Measurements from ENCODE around the gene DUSP7. TPM values are rescaled to one million over a fixed set of nuclear protein-coding genes. Genes with fewer than 3 reads are reported as not detected.

The DUSP7 gene
- total and polyA plus RNA-seq, 2 donors (not counting 3 experiments of a cell fraction or from before 2014, with no cell fraction given), result 29.2 to 37.7 TPM

- Histone ChIP-seq H3K4me2 (ENCODE audit: insufficient read depth, low read length) (peak overlapping the region; percentile 5), H3K4me1 (ENCODE audit: control insufficient read depth, extremely low read depth, insufficient read depth, low read length) (peaks cover 28% of the 10 kb centered on the region), H3K36me3 (ENCODE audit: control insufficient read depth in 2 of 2, extremely low read depth in 1 of 2, insufficient read depth in 2 of 2, low read length in 2 of 2) (peaks cover 0 to 16% of the 10 kb centered on the region in 2 experiments), H3K27me3 (ENCODE audit: control insufficient read depth in 2 of 2, insufficient read depth in 2 of 2, low read length in 2 of 2) (no peaks in the 10 kb centered on the region), H3K9me1 (replicated peaks; ENCODE audit: control insufficient read depth, extremely low read depth, insufficient read depth, low read length) (no peaks in the 10 kb centered on the region), H3K4me3 (replicated peaks in 1 of 3; ENCODE audit: insufficient read depth in 1 of 3, low read depth in 1 of 3, low read length in 3 of 3) (no peak overlapping the region), H4K20me1 (replicated peaks; ENCODE audit: control insufficient read depth, extremely low read depth, insufficient read depth, low read length) (no peaks in the 10 kb centered on the region), H3K79me2 (ENCODE audit: control insufficient read depth, insufficient read depth, low read length) (peaks cover 6% of the 10 kb centered on the region), H3K27ac (ENCODE audit: insufficient read depth, low read depth, low read length) (peak overlapping the region; percentile 86), H3K9ac (replicated peaks; ENCODE audit: extremely low read depth, insufficient read depth, low read length) (peak overlapping the region; percentile 74), H2AFZ (ENCODE audit: low read depth, low read length) (no peak overlapping the region), H3K9me3 (replicated peaks; ENCODE audit: control insufficient read depth, insufficient read depth, low read length) (no peaks in the 10 kb centered on the region)
- intact Hi-C loops (cut with micrococcal nuclease) (loop anchor here (1.0 to 2.0 kb wide), 4 partner anchors 11 to 170 kb away; no protein-coding TSS in a partner anchor), dilution Hi-C loops (cut with MboI; ENCODE audit: extremely low pct_ligation_motif_present, low sequenced_read_pairs) (no loop called here)
- peak; percentile 96 for DNase-seq (ENCODE audit: low read depth, low spot score)
- ChIA-PET POLR2A (interaction anchor here (1.0 to 1.4 kb wide), 5 partner anchors 9 to 108 kb away, joined by 3 to 8 read pairs (median 4); partner anchors contain the start of gene DUSP7), CTCF (interaction anchor here (0.6 to 2.8 kb wide), 17 partner anchors 10 to 77 kb away, joined by 3 to 13 read pairs (median 3); partner anchors contain the start of genes DUSP7 and RPL29)
- peak; percentile 100 for FAIRE-seq
- TF ChIP-seq POLR2A (IDR thresholded peaks at IDR 0.05; ENCODE audit: low read depth, low read length), result peak; percentile 75
- TF ChIP-seq CTCF (IDR thresholded peaks at IDR 0.05; ENCODE audit: extremely low read depth in 1 of 2, insufficient read depth in 1 of 2, low read depth in 1 of 2, low read length in 2 of 2), result no peak
- peak; percentile 63 for TF ChIP-seq MYC (IDR thresholded peaks at IDR 0.05; ENCODE audit: low read depth, low read length)
- TF ChIP-seq JUN (IDR thresholded peaks at IDR 0.05; ENCODE audit: borderline replicate concordance, insufficient read depth, insufficient read length, low read depth), result peak; percentile 87
- no peak for TF ChIP-seq EZH2 (IDR thresholded peaks at IDR 0.05; ENCODE audit: borderline replicate concordance, low read depth, low read length, severe bottlenecking)
- TF ChIP-seq POLR2AphosphoS5 (IDR thresholded peaks at IDR 0.05; ENCODE audit: insufficient read depth, low read depth, low read length), result peak; percentile 64
- TF ChIP-seq FOS (IDR thresholded peaks at IDR 0.05; ENCODE audit: borderline replicate concordance, insufficient read depth, low read length), result peak; percentile 98
- TF ChIP-seq GATA2 (IDR thresholded peaks at IDR 0.05; ENCODE audit: insufficient read depth, insufficient read length, low read depth, low read length), result no peak
- TF ChIP-seq MAX (IDR thresholded peaks at IDR 0.05; ENCODE audit: insufficient read depth, insufficient read length), result no peak
- TSS peak; percentile 41 for BruUV-seq (replicated peaks)
Measured at GRCh38 chr3:52046186-52046901, 10.0 kb downstream of the DUSP7 start.
